GM23338 (cell line): Measurements from ENCODE around the gene MAP4K5. TPM values are rescaled to one million over a fixed set of nuclear protein-coding genes. Genes with fewer than 3 reads are reported as not detected.
"Not testable (repeated sequence)": the region's sequence is repeated elsewhere in the genome, so short reads cannot be mapped to it uniquely, and the experiment has no call there.

Experiments
- ATAC-seq: fragments of 200-7000 bp; cut with Tn5 transposase; 3 replicates; pipeline ENCODE4 v1.9.1; 2020
- DNase-seq: peaks from one replicate; pipeline ENCODE4 v3.0.0-alpha.2; 2015; ENCODE audit warnings: low spot score
- H2AFZ ChIP-seq: fragments of 200-600 bp; sonication (generic); 2 replicates; pipeline ENCODE4 v1.8.0; 2016; ENCODE audit warnings: antibody characterized with exemption, mild to moderate bottlenecking, moderate library complexity
- H3F3A ChIP-seq: fragments of 200-600 bp; sonication (generic); replicated peaks from 2 replicates; pipeline ENCODE4 v1.8.0; 2017; ENCODE audit warnings: antibody characterized with exemption, mixed run types, low read depth
- H3K27ac ChIP-seq: fragments of 200-600 bp; sonication (generic); 2 replicates; pipeline ENCODE4 v1.6.1; 2016; ENCODE audit warnings: low read depth
- H3K27me3 ChIP-seq: fragments of 200-600 bp; sonication (generic); 2 replicates; pipeline ENCODE4 v1.8.0; 2016; ENCODE audit warnings: mild to moderate bottlenecking, mixed run types, moderate library complexity; ENCODE audit not compliant: insufficient read depth
- H3K36me3 ChIP-seq: fragments of 200-600 bp; sonication (generic); 2 replicates; pipeline ENCODE4 v1.8.0; 2016; ENCODE audit warnings: mild to moderate bottlenecking; ENCODE audit not compliant: insufficient read depth
- H3K4me1 ChIP-seq: fragments of 200-600 bp; sonication (generic); 2 replicates; pipeline ENCODE4 v1.8.0; 2016; ENCODE audit warnings: mild to moderate bottlenecking, moderate library complexity; ENCODE audit not compliant: insufficient read depth
- H3K4me2 ChIP-seq: fragments of 200-600 bp; sonication (generic); 2 replicates; pipeline ENCODE4 v1.7.1; 2017; ENCODE audit warnings: mixed run types
- H3K4me3 ChIP-seq: fragments of 200-600 bp; sonication (generic); 2 replicates; pipeline ENCODE4 v1.6.1; 2016; ENCODE audit warnings: mixed run types
- H3K79me2 ChIP-seq: fragments of 200-600 bp; sonication (generic); replicated peaks from 2 replicates; pipeline ENCODE4 v1.8.0; 2017; ENCODE audit warnings: mild to moderate bottlenecking; ENCODE audit not compliant: insufficient read depth
- H3K9me2 ChIP-seq: fragments of 200-600 bp; sonication (generic); 2 replicates; pipeline ENCODE4 v1.8.0; 2017; ENCODE audit not compliant: insufficient read depth
- H4K20me1 ChIP-seq: fragments of 200-600 bp; sonication (generic); replicated peaks from 2 replicates; pipeline ENCODE4 v1.8.0; 2017; ENCODE audit warnings: mild to moderate bottlenecking; ENCODE audit not compliant: insufficient read depth
- H3K27ac Mint-ChIP-seq: 2 replicates; pipeline ENCODE4 v1.8.0; 2020; ENCODE audit warnings: inconsistent platforms, mild to moderate bottlenecking, moderate library complexity, mixed read lengths
- H3K27me3 Mint-ChIP-seq: 3 replicates; pipeline ENCODE4 v1.8.0; 2022; ENCODE audit warnings: low read depth, mild to moderate bottlenecking, moderate library complexity, mixed read lengths, inconsistent platforms; ENCODE audit not compliant: insufficient read depth, poor library complexity
- H3K36me3 Mint-ChIP-seq: 3 replicates; pipeline ENCODE4 v1.8.0; 2021; ENCODE audit warnings: low read depth, mild to moderate bottlenecking, inconsistent platforms, moderate library complexity, mixed read lengths
- H3K4me1 Mint-ChIP-seq: 3 replicates; pipeline ENCODE4 v1.8.0; 2020; ENCODE audit warnings: mild to moderate bottlenecking, inconsistent platforms, mixed read lengths
- H3K4me3 Mint-ChIP-seq: 3 replicates; pipeline ENCODE4 v1.8.0; 2021; ENCODE audit warnings: moderate library complexity, mild to moderate bottlenecking, inconsistent platforms, mixed read lengths
- H3K9me3 Mint-ChIP-seq: 3 replicates; pipeline ENCODE4 v1.8.0; 2020; ENCODE audit warnings: moderate library complexity, mild to moderate bottlenecking, inconsistent platforms, mixed read lengths
- CREB1 ChIP-seq: fragments of 250-450 bp; sonication (Bioruptor Pico); IDR thresholded peaks from 2 replicates; pipeline ENCODE4 v1.5.0; 2020; ENCODE audit warnings: low read depth, mild to moderate bottlenecking, moderate library complexity
- CTCF ChIP-seq, 2 experiments: fragments of 200-600 bp in 1 of 2; sonication (generic) in 1 of 2; conservative IDR thresholded peaks; 2 replicates each; pipeline versions ENCODE4 v1.5.1 to v1.6.1; 2016 to 2017; ENCODE audit warnings: antibody characterized with exemption in 2 of 2, low read depth in 2 of 2, mild to moderate bottlenecking in 2 of 2, moderate library complexity in 1 of 2
- JUNB ChIP-seq: IDR thresholded peaks from one replicate; pipeline ENCODE4 v1.6.1; 2016; ENCODE audit warnings: antibody characterized with exemption; ENCODE audit not compliant: unreplicated experiment
- NANOG ChIP-seq: IDR thresholded peaks from 2 replicates; pipeline ENCODE4 v1.6.1; 2016; ENCODE audit warnings: antibody characterized with exemption, borderline replicate concordance
- ZNF331 ChIP-seq: fragments of 250-450 bp; sonication (Bioruptor Pico); IDR thresholded peaks from 2 replicates; pipeline ENCODE4 v1.5.0; 2020; ENCODE audit warnings: low read depth, mild to moderate bottlenecking, moderate library complexity
- ZNF462 ChIP-seq: fragments of 250-450 bp; sonication (Bioruptor Pico); IDR thresholded peaks from 2 replicates; pipeline ENCODE4 v1.5.0; 2020; ENCODE audit warnings: mild to moderate bottlenecking, moderate library complexity
- polyA plus RNA-seq: library from polyadenylated mRNA; unstranded; fragments of >200 nt; fragmentation: Nextera tagmentation; extraction: Ambion mirVana; gene quantifications from 2 replicates; pipeline ENCODE4 v1.2.1, GENCODE V29; 2016
- total RNA-seq: library from RNA; depleted of rRNA; stranded (reverse); fragments of >200 nt; shearing (Covaris generic); gene quantifications from 2 replicates; pipeline ENCODE4 v1.2.3, GENCODE V29; 2014

The MAP4K5 gene
- total and polyA plus RNA-seq, 2 experiments from 2014 or later, result 71.4 to 74.6 TPM

GRCh38 chr14:50510157-50510556, 22.2 kb downstream of the MAP4K5 start:
- DNase-seq, result no peak
- no peaks in the 10 kb centered on the region for H3K4me1 Mint-ChIP-seq
- Histone ChIP-seq H3F3A (no peaks in the 10 kb centered on the region), H3K36me3 (no peaks in the 10 kb centered on the region), H2AFZ (no peak overlapping the region), H3K4me2 (no peak overlapping the region), H3K4me1 (0 out of 2 replicates have a peak, but pooled peaks cover 3% of the 10 kb centered on the region), H3K79me2 (peaks cover 98% of the 10 kb centered on the region), H3K4me3 (no peak overlapping the region), H4K20me1 (peaks cover 15% of the 10 kb centered on the region), H3K9me2 (no peaks in the 10 kb centered on the region), H3K27ac (no peak overlapping the region), H3K27me3 (no peaks in the 10 kb centered on the region)
- no peak overlapping the region; the same call in 1 of the 2 replicates for H3K27ac Mint-ChIP-seq
- no peaks in the 10 kb centered on the region for H3K36me3 Mint-ChIP-seq
- TF ChIP-seq CTCF (conservative IDR thresholded peaks at IDR 0.05; ENCODE audit: low read depth in 2 of 2) (no peak), ZNF331 (CRISPR knock-in tag) (no peak), CREB1 (no peak), NANOG (no peak), JUNB (no peak), ZNF462 (no peak)
- ATAC-seq, result no peak
- H3K9me3 Mint-ChIP-seq, result no peaks in the 10 kb centered on the region
- H3K27me3 Mint-ChIP-seq, result peaks cover 2% of the 10 kb centered on the region
- no peak overlapping the region for H3K4me3 Mint-ChIP-seq

- not testable (repeated sequence) for H4K20me1 ChIP-seq, H3K4me1 ChIP-seq, ATAC-seq, H3F3A ChIP-seq, DNase-seq, H3K27ac Mint-ChIP-seq, H3K36me3 Mint-ChIP-seq, H3K4me2 ChIP-seq, H2AFZ ChIP-seq, H3K36me3 ChIP-seq, H3K9me3 Mint-ChIP-seq, H3K4me3 Mint-ChIP-seq, H3K27me3 ChIP-seq, H3K27ac ChIP-seq, H3K4me1 Mint-ChIP-seq, H3K4me3 ChIP-seq, H3K9me2 ChIP-seq, H3K27me3 Mint-ChIP-seq
- H3K79me2 ChIP-seq, result peaks cover 78% of the 10 kb centered on the region
Observed at GRCh38 chr14:50507078-50507477, 25.3 kb downstream of the MAP4K5 start.
